Measurements from ENCODE around the gene SCRN3. TPM values are rescaled to one million over a fixed set of nuclear protein-coding genes. Genes with fewer than 3 reads are reported as not detected.
A peak's percentile ranks its signal among the peaks of the same experiment; 100 is the strongest.

SCRN3 gene
- polyA plus RNA-seq, 1 of the 3 experiments (the other 2 are of a cell fraction): 14.7 TPM

GRCh38 chr2:174442546-174443510 is 47.3 kb downstream of the SCRN3 start:
- H3K27me3 ChIP-seq (ENCODE audit: insufficient read depth): no peaks in the 10 kb centered on the region
- peaks cover 0 to 2% of the 10 kb centered on the region in 2 experiments for H3K36me3 ChIP-seq (replicated peaks in 1 of 2; ENCODE audit: control insufficient read depth in 1 of 2, insufficient read depth in 2 of 2, low read length in 1 of 2)
- peaks cover 11% of the 10 kb centered on the region for H3F3A ChIP-seq (replicated peaks; ENCODE audit: insufficient read depth)
- H3K9me2 ChIP-seq: no peaks in the 10 kb centered on the region
- ChIA-PET POLR2A (interaction anchor here (0.6 kb wide), 1 partner anchor 224 kb away, joined by 3 read pairs; no protein-coding TSS in a partner anchor), CTCF (interaction anchor here (0.9 to 1.3 kb wide), 2 partner anchors 18 to 20 kb away, joined by 3 to 6 read pairs; no protein-coding TSS in a partner anchor)
- no peaks in the 10 kb centered on the region for H4K20me1 ChIP-seq (ENCODE audit: insufficient read depth)
- no peaks in the 10 kb centered on the region for H3K9me3 ChIP-seq
- H2AFZ ChIP-seq (ENCODE audit: low read depth): peak overlapping the region; percentile 65
- peak overlapping the region; percentile 34 for H3K4me2 ChIP-seq
- peaks cover 7 to 29% of the 10 kb centered on the region in 2 experiments; a peak in 3 of 4 replicates for H3K4me1 ChIP-seq (ENCODE audit: control insufficient read depth in 1 of 2, insufficient read depth in 2 of 2, low read depth in 1 of 2, low read length in 1 of 2)
- peak overlapping the region; percentile 53 to 55; a peak in 3 of 4 replicates for H3K27ac ChIP-seq (ENCODE audit: low read depth in 2 of 2, low read length in 1 of 2)
- TF ChIP-seq IRF3 (IDR thresholded peaks at IDR 0.05; ENCODE audit: low read depth, low read length) (no peak), FOSL2 (IDR thresholded peaks at IDR 0.05; ENCODE audit: borderline replicate concordance, low read depth) (peak; percentile 85), TCF12 (IDR thresholded peaks at IDR 0.05) (peak; percentile 24; the same call in 1 of the 2 replicates), EP300 (IDR thresholded peaks at IDR 0.05; ENCODE audit: borderline replicate concordance in 1 of 2, low read depth in 1 of 2, low read length in 1 of 2) (peak in 1 of 2 experiments; percentile 29; a peak in 1 of 4 replicates), CTCF (IDR thresholded peaks at IDR 0.05) (peak; percentile 20; the same call in 1 of the 2 replicates), TEAD4 (IDR thresholded peaks at IDR 0.05; ENCODE audit: borderline replicate concordance, insufficient read depth) (peak; percentile 73), MAX (IDR thresholded peaks at IDR 0.05; ENCODE audit: low read depth) (peak; percentile 19; the same call in 1 of the 2 replicates), FOXJ3 (CRISPR knock-in tag; IDR thresholded peaks at IDR 0.05) (no peak), NFIC (IDR thresholded peaks at IDR 0.05; ENCODE audit: borderline replicate concordance) (peak; percentile 60), POLR2AphosphoS5 (IDR thresholded peaks at IDR 0.05; ENCODE audit: low read depth, low read length) (no peak), SIN3A (IDR thresholded peaks at IDR 0.05; ENCODE audit: borderline replicate concordance, low read depth, low read length) (no peak), EZH2phosphoT487 (IDR thresholded peaks at IDR 0.05; ENCODE audit: borderline replicate concordance, low read depth) (no peak), FOXM1 (IDR thresholded peaks at IDR 0.05; ENCODE audit: low read depth) (no peak), NRF1 (IDR thresholded peaks at IDR 0.05; ENCODE audit: low read depth, low read length) (no peak), RCOR1 (IDR thresholded peaks at IDR 0.05; ENCODE audit: low read length) (no peak), JUND (IDR thresholded peaks at IDR 0.05) (peak; percentile 85)
- no peaks in the 10 kb centered on the region for H3K79me2 ChIP-seq (ENCODE audit: insufficient read depth)
- no peak overlapping the region for H3K9ac ChIP-seq
- 69% methylated on average over 3 of the region's 3 CpGs for WGBS (ENCODE audit: low lambda C conversion rate)
- DNase-seq: no peak
- no peak overlapping the region for H3K4me3 ChIP-seq (ENCODE audit: low read depth in 2 of 2, low read length in 1 of 2)

Measured in SK-N-SH (cell line).